GM21529 (cell line): ENCODE measurements around the gene PLIN3.
"Not testable (repeated sequence)": the region's sequence is repeated elsewhere in the genome, so short reads cannot be mapped to it uniquely, and the experiment has no call there.

ENCODE experiments used
- ATAC-seq: cut with Tn5 transposase; IDR thresholded peaks from one replicate; pipeline ENCODE4 v1.9.1; 2021; ENCODE audit not compliant: unreplicated experiment

The PLIN3 gene

DNA sequence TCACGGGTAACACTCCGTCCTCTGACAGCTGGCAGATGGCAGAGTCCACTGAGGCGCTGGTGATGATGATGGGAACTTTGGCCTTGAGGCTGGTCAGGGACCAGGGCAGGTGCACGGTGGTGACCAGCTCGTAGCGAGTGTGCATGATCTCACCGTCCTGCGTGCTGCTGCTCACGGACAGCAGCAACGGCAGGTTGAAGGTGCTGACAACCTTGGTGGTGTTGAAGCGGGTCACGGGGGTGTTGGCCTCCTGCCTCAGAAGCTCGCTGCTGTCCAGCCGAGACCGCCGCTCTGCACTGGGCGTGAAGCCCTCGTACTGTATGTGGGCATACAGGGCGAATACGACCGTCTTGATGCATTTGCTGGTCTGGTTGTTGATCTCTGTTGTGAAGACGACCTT, 23.6 kb upstream of the PLIN3 start:
- ATAC-seq: no peak

DNA sequence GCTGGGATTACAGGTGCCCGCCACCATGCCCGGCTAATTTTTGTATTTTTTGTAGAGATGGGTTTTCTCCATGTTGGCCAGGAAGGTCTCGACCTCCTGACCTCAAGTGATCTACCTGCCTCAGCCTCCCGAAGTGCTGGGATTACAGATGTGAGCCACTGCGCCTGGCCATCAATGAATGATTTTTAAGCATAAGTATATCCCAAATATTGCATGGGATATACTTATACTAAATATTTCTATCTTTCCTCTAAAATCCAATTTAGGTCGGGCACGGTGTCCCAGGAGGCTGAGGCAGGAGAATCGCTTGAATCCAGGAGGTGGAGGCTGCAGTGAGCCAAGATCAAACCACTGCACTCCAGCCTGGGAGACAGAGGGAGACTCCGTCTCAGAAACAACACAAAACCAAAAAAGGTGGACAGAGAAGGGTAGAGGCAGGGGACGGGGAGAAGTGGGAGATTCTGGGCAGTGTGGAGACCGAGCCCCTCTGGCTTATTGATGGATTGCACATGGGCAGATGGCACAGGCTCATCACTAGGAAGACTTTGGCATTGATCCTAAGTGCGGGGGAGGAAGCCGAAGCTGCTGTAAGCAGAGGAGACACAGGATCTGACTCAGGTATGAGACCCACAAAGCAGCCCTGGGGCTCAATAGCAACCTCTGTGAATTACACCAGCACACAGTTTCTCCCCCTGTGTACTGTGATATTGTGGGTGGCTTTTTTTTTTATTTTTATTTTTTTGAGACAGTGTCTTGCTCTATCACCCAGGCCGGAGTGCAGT, 21.8 kb upstream of the PLIN3 start:
- ATAC-seq: no peak

DNA sequence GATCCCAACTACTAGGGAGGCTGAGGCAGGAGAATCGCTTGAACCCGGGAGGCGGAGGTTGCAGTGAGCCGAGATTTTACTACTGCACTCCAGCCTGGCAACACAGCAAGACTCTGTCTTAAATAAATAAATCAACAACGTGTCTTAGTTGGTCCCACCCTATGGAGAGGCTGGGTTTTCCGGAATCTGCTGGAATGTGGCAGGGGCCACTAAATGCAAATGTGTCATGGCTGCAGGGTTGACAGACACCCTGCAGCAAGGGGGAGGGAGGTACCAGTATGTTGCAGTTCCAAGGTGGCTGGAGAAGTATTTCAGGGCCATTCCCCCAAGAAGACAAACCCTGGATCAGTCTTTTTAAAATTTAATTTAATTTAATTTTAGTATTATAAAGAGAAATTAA, 20.3 kb upstream of the PLIN3 start:
- not testable (repeated sequence) for ATAC-seq

DNA sequence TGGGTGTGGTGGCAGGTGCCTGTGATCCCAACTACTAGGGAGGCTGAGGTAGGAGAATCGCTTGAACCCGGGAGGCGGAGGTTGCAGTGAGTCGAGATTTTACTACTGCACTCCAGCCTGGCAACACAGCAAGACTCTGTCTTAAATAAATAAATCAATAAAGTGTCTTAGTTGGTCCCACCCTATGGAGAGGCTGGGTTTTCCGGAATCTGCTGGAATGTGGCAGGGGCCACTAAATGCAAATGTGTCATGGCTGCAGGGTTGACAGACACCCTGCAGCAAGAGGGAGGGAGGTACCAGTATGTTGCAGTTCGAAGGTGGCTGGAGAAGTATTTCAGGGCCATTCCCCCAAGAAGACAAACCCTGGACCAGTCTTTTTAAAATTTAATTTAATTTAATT, 17.5 kb upstream of the PLIN3 start:
- not testable (repeated sequence) for ATAC-seq

DNA sequence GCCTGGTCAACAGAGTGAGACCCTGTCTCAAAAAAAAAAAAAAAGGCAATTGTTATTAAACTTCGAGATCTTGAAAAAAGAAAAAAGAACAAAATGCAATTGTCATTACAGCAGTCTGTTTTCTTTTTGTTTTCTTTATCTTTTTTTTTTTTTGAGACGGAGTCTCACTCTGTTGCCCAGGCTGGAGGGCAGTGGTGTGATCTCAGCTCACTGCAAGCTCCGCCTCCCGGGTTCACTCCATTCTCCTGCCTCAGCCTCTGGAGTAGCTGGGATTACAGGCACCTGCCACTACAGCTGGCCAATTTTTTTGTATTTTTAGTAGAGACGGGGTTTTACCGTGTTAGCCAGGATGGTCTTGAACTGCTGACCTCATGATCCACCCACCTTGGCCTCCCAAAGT, 15.4 kb upstream of the PLIN3 start:
- ATAC-seq: not testable (repeated sequence)

DNA sequence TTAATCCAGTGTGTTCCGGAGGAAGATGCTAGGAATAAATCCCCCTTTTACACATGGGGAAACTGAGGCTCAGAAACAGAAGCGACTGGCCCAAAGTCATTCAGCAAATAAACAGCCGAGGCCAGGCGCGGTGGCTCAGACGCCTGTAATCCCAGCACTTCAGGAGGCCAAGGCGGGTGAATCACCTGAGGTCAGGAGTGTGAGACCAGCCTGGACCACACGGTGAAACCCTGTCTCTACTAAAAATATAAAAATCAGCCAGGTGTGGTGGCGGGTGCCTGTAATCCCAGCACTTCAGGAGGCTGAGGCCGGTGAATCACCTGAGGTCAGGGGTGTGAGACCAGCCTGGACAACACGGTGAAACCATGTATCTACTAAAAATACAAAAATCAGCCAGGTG, 11.6 kb upstream of the PLIN3 start:
- ATAC-seq: no peak

DNA sequence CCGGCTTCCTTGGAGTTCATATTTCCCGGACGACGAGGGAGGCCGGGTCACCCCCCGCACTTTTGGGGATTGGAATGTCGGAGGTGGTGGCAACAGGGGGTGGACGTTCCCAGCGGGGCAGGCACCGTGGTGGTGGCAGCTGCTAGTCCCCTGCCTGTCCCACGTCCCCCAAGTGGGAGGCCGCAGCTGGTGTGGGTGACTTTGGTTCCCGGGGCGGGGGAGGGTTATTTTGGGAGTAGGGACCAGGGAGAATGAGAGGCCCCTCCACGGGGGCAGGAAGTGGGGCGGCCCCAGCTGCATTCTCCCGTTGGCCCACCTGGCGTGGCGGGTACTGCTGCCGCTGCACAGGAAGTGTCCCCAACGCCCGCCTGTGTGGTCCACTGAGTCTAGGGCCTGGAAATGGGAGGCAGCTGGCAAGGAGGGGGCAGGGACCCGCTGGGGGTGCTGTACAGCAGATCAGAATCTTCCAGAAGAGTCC, 11.1 kb upstream of the PLIN3 start:
- ATAC-seq: no peak

DNA sequence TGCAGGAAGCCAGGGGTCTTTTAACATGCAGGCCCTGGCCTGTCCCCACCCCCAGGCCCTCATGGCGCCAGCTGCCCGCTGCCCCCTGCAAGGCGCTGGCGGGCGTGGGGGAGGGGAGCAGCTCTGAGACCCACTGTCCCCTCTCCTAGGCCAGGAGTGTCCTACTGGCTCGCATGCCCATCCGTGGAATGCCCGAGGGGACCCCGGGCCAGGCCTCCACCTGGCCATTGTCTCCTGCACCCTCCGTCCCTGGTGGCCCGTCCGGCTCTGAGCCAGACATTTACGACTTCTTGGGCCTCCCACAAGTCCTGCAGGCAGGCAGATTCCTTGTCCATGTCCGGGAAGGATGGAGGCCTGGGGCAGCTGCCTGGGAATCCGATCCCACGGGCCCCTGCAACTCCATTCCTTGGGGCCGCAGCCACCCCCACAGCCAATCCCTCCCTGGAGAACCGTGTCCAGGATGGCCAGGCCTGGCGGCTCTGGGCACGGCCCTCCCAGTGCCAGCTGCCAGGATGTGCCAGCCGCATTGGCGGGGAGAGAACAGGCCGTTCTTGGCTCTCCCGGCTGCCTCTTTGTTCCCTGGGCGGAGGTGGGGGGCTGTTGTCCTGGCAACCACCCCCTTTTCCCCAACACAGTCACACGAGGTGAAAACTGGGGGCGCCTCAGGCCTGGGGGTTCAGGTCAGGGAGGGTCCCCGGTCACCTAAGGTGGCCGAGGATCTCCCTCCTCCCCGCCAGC, 10.5 kb upstream of the PLIN3 start:
- no peak for ATAC-seq

DNA sequence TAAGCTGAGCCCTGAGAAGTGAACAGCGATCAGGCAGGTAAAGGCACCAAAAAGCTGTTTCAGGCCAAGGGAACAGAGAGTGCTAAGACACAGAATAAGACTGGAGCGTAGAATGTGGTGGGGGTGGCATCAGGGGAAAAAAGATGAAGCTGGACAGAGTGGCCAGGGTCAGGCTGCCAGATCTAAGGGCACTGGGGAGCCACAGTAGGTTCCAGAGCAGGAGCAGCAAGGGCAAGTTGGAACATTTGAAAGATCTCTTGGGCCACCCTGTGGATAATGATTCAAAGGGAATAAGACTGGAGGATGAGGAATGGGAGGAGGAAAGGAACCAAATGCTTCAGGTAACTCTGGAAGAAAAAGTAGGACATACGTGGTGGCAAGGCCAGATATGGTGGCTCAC, 6.5 kb upstream of the PLIN3 start:
- no peak for ATAC-seq

DNA sequence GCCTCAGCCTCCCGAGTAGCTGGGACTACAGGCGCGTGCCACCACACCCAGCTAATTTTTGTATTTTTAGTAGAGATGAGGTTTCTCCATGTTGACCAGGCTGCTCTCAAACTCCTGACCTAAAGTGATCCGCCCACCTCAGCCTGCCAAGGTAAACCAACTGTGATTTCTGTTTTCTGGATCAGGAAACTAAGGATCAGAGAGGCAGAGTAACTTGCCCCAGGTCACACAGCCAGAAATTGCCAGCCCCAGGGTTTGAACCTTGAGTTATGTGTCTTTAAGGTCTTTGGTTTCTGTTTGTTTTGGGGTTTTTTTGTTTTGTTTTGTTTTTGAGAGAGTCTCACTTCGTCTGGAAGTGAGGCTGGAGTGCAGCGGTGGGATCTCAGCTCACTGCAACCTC, 4.2 kb upstream of the PLIN3 start:
- no peak for ATAC-seq

DNA sequence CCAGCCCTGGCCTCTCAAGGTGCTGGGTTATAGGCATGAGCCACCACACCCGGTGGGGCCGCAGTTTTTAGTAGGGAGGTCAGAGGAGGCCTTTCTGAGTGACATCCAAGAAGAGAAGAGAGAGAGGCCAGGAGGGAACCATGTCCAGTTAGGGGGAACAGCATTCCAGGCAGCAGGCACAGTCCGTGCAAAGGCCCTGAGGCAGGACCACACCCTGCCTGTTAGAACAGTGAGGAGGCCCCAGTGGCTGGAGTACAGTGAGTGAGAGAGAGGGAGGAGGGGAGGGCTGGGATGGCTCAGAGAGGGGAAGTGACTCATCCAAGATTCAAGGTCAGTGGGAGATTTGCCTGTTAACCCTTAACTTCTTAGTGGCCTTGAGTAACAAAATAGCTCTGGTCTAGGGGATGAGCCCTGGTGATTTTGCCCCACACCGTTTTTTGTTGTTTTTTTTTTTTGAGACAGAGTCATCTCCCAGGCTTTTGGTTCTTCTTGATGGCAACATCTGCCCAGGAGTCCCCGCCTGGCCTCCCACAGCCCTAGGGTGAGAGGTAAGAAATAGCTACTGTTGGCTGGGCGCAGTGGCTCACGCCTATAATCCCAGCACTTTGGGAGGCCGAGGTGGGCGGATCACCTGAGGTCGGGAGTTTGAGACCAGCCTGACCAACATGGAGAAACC, 2.7 kb upstream of the PLIN3 start:
- no peak for ATAC-seq

DNA sequence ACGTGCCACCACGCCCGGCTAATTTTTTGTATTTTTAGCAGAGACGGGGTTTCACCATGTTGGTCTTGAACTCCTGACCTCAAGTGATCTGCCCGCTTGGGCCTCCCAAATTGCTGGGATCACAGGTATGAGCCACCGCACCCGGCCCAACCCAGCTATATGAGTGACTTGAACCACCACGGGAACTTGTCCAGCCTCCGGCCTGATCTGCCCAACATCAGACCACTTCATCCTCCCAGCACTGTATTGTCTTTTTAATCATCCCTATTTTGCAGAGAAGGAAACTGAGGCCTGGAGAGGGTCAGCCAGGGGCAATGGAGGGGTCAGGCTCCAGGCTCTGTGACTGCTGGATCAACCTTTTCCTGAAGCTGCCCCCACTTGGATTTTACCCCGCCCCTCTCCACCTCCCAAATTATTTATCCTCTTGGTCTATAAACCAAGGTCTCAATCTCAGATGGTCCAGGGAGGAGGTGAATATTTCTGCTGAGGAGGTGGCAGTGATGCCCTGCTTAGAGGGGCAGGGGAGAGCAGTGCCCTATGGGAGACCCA, 893 bp upstream of the PLIN3 start:
- ATAC-seq: no peak

DNA sequence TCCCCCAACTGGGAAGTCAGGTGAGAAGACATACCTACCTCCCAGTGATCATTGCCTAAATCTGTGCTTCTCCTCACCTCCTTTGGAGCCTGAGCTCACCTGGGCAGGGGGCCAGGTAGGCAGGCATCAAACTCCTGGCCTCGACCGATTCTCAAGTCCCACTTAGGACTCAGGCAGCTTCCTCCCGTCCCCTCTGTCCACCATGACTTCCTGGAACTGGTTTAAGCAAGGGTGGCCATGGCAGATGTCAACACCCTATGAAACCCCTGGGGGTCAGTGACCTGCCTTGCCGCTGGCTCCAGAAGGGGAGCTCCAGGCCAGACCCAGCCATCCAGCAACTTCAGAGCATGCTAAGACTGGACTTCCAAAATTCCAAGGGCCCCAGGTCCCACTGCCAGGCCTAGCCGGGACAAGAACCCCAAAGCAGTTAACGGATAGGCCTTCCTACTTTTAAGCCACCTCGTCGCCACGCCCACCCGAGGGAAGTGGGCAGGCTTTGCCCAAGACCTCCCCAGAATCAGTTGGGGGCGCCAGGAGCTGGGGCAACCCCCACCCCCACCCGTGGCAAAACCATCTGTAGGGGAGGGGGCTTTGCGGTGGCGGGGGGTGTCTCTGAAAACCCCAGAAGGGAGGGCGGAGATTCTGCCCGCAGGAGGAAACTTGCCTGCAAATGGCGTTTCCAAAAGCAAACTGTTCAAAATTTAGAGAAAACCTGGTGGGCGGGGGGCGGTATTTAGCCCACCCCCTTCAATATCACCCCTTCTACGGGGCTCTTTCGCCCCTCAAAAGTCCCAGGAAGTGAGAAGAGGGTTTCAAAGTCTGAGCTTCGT, 657 bp downstream of the PLIN3 start:
- no peak for ATAC-seq

DNA sequence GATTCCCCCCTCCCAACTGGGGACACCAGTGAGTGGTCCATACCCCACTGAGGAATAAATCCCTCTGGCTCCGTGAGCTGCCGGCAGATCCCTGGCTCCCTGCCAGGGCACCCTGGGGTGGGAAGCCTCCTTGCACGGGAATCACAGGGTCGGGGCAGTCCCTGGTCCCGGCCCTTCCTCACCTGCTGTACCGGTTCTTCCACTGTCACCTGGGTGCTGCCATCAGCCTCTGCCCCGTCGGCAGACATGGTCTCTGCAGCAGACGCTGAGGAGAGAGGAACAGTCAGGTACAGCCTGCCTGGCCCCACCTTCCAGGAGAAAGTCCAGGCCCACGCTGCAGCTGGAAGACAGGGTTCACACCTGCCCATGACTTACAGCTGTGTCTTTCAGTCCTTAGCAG, 6.3 kb downstream of the PLIN3 start:
- no peak for ATAC-seq

DNA sequence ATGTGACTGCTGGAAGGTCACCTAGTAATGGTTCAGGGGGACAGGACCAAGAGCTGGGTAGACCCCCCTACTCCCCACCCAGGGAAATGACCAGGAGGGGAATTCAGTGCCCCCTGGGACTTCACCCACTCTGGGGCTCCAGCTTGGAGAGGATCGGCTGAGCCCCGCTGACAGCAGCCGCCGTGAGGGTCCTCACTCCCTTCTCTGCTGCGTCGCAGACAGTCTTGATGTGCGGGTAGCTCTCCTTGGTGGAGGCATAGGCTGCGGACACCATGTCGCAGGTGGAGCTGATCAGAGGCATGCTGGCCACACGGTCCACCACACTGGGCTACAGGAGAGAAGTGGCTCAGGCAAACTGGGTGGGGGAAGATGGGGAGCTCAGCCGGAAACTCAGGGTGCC, 7.8 kb downstream of the PLIN3 start:
- ATAC-seq: no peak

DNA sequence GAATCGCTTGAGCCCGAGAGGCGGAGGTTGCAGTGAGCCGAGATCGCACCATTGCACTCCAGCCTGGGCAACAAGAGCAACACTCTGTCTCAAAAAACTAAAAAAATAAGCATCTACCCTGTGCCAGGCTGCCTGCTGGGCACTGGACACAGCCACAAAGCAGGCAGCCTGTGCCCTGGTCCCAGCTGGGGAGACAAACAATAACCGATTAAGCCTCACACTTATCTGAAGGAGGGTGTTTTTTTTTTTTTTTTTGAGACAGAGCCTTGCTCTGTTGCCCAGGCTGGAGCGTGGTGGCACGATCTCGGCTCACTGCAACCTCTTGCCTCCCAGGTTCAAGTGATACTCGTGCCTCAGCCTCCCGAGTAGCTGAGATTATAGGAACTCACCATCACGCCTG, 11.0 kb downstream of the PLIN3 start:
- not testable (repeated sequence) for ATAC-seq

DNA sequence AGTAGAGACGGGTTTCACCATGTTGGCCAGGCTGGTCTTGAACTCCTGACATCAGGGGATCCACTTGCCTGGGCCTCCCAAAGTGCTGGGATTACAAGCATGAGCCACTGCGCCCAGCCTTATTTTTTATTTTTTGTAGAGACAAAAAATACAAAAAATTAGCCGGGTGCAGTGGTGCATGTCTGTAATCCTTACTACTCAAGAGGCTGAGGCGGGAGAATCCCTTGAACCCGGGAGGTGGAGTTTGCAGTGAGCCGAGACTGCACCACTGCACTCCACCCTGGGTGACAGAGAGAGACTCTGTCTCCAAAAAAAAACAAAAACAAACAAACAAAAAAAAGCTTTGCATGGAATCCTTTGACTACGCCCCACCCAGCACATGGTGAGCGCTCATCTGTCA, 14.0 kb downstream of the PLIN3 start:
- ATAC-seq: not testable (repeated sequence)

DNA sequence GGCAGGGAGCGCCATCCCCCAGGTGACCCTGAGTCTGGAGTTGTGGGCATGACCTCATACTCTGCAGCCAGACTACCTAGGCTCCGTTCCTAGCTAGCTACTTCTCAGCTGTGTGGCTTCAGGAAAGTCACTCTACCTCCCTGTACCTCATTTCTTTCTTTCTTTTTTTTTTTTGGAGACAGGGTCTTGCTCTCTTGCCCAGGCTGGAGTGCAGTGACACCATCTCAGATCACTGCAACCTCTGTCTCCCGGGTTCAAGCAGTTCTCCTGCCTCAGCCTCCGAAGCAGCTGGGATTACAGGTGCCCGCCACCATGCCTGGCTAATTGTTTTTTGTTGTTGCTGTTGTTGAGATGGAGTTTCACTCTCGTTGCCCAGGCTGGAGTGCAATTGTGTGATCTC, 15.0 kb downstream of the PLIN3 start:
- ATAC-seq: no peak

DNA sequence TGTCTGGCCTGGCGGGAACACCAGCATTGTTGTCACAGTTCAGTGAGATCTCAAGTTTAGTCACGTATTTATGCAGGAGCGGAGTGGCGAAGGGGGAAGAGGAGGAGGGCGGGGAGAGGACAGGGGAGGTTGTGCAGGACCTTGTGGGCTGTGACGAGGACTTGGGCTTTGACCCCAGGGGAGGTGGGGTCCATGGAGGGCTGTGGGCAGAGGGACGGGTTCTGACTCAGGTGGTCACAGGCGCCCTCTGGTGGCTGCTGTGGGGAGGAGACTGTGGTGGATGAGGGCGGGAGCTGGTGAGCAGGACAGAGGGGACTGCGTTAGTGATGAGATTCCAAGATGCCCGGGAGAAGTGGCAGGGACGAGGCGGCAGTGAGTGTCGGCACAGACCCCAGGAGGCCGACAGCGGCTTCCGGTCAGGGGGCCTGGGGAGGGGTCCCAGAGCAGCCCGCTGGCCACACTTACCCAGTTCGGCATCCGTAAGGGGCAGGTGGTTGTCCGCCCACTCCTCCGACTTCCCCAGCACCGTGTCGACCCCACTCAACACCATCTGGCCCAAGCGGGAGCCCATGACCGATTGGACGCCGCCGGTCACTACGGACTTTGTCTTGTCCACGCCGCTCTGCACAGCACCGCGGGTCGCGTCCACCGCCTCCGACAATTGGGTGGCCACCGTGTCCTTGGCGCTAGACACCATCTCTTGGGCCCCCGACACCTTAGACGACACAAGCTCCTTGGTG, 15.7 kb downstream of the PLIN3 start:
- no peak for ATAC-seq

DNA sequence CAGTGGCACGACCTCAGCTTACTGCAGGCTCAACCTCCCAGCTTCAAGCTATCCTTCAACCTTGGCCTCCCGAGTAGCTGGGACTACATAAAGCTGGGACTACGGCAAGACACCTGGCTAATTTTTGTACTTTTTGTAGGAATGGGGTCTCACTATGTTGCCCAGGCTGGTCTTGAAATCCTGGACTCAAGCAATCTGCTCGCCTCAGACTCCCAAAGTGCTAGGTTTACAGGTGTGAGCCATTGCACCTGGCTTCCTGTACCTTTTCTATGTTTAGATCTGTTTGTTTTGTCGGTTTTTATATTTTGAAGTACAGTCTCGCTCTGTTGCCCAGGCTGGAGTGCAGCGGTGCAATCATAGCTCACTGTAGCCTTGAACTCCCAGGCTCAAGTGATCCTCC, 18.4 kb downstream of the PLIN3 start:
- no peak for ATAC-seq
